ENCODE measurements around the gene ARID3A.

ARID3A gene

GRCh38 chr19:907183-907853 is 18.5 kb upstream of the ARID3A start:
- peak overlapping the region; percentile 66 to 68 for H3K4me3 ChIP-seq (ENCODE audit: low read depth in 1 of 2, low read length in 1 of 2)
- peak overlapping the region; percentile 100 for H3K27ac ChIP-seq
- peak; percentile 31 for TF ChIP-seq CTCF (IDR thresholded peaks at IDR 0.05)
- peaks cover 47% of the 10 kb centered on the region for H3K36me3 ChIP-seq
- H3K27me3 ChIP-seq, result no peaks in the 10 kb centered on the region
- H3K4me1 ChIP-seq (ENCODE audit: control insufficient read depth in 1 of 2, insufficient read depth in 1 of 2, low read depth in 1 of 2, low read length in 1 of 2), result peaks cover 60 to 67% of the 10 kb centered on the region in 2 experiments
- H3K9me3 ChIP-seq, result no peaks in the 10 kb centered on the region

- Histone ChIP-seq H3K27ac (peak overlapping the region; percentile 100), H3K4me1 (ENCODE audit: control insufficient read depth in 1 of 2, insufficient read depth in 1 of 2, low read depth in 1 of 2, low read length in 1 of 2) (peaks cover 75 to 85% of the 10 kb centered on the region in 2 experiments), H3K9me3 (no peaks in the 10 kb centered on the region), H3K36me3 (peaks cover 21% of the 10 kb centered on the region), H3K4me3 (ENCODE audit: low read depth in 1 of 2, low read length in 1 of 2) (peak overlapping the region; percentile 66 to 68), H3K27me3 (peaks cover 5% of the 10 kb centered on the region)
- no peak for TF ChIP-seq CTCF (IDR thresholded peaks at IDR 0.05)
Measured at GRCh38 chr19:911197-912033, 14.4 kb upstream of the ARID3A start.

GRCh38 chr19:912181-913079 is 13.4 kb upstream of the ARID3A start:
- peaks cover 21% of the 10 kb centered on the region for H3K36me3 ChIP-seq
- H3K27me3 ChIP-seq, result peaks cover 15% of the 10 kb centered on the region
- peaks cover 73 to 85% of the 10 kb centered on the region in 2 experiments for H3K4me1 ChIP-seq (ENCODE audit: control insufficient read depth in 1 of 2, insufficient read depth in 1 of 2, low read depth in 1 of 2, low read length in 1 of 2)
- TF ChIP-seq CTCF (IDR thresholded peaks at IDR 0.05), result no peak
- H3K27ac ChIP-seq, result peak overlapping the region; percentile 100
- no peaks in the 10 kb centered on the region for H3K9me3 ChIP-seq
- H3K4me3 ChIP-seq (ENCODE audit: low read depth in 1 of 2, low read length in 1 of 2), result peak overlapping the region; percentile 68 to 76

GRCh38 chr19:913080-913748 is 12.6 kb upstream of the ARID3A start, which contains the start of gene R3HDM4:
TSS of gene R3HDM4 (minus strand) at chr19:913219. CDS start at chr19:913157, 62 bp downstream.
- H3K4me1 ChIP-seq (ENCODE audit: control insufficient read depth in 1 of 2, insufficient read depth in 1 of 2, low read depth in 1 of 2, low read length in 1 of 2), result peaks cover 73 to 85% of the 10 kb centered on the region in 2 experiments
- peaks cover 21% of the 10 kb centered on the region for H3K36me3 ChIP-seq
- peak within 1 kb of the TSS; percentile 100 for H3K27ac ChIP-seq
- H3K4me3 ChIP-seq (ENCODE audit: low read depth in 1 of 2, low read length in 1 of 2), result peak within 1 kb of the TSS; percentile 73 to 76
- peak; percentile 40 for TF ChIP-seq CTCF (IDR thresholded peaks at IDR 0.05)
- H3K27me3 ChIP-seq, result peaks cover 23% of the 10 kb centered on the region
- no peaks in the 10 kb centered on the region for H3K9me3 ChIP-seq
